ENCODE results near the gene LRRC28.
A peak's percentile ranks its signal among the peaks of the same experiment; 100 is the strongest.

Gene LRRC28

DNA sequence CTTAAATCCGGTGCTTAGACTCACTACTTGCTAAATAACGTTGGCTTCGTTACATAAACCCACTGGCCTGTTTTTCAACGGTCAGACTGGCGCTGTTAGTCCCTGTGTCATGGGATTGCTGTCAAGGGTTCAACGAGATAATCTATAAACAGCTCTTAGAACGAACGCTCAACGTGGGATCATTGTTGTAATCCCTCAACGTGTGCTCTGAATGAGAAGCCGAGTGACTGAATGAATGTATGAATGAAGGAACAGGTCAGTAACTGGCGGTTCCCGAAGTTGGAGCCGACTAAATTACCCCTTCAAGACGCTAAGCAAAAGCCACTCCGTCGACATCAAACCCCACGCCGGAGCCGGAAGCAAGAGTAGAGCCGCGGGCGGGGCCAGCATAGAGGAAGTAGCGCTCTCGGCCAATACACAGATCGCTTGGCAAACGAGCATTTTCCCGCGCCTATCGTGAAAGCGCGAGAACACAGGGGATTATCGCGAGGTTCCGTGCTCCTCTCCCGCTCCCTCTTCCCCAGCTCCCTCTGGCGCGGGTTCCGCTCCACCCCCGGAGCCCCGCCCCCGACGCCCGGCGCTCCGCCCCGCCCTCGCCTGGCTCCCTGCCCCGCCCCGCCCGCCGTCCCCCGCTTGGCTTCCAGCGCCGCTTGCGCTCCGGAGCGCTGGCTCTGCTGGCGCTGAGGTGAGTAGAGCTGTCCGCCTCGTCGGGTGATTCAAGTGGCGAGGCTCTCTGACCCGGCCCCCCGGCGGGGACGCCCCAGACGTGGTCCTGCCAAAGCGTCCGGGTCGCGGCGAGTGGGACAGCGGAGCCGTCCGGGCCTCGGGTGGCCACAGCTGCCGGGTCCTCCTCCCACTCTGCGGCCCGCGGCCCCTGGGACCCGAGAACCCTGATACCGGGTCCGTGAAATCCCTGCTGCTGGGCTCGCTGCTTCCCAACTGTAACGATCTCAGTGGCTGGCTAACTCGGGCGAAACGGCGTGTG lies at the start of gene LRRC28 (continued):
- TF ChIP-seq, protein P1, sequence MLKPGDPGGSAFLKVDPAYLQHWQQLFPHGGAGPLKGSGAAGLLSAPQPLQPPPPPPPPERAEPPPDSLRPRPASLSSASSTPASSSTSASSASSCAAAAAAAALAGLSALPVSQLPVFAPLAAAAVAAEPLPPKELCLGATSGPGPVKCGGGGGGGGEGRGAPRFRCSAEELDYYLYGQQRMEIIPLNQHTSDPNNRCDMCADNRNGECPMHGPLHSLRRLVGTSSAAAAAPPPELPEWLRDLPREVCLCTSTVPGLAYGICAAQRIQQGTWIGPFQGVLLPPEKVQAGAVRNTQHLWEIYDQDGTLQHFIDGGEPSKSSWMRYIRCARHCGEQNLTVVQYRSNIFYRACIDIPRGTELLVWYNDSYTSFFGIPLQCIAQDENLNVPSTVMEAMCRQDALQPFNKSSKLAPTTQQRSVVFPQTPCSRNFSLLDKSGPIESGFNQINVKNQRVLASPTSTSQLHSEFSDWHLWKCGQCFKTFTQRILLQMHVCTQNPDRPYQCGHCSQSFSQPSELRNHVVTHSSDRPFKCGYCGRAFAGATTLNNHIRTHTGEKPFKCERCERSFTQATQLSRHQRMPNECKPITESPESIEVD (tag by site-specific recombination; IDR thresholded peaks at IDR 0.05), result no peak
- TF ChIP-seq ZNF24 (tag by site-specific recombination; IDR thresholded peaks at IDR 0.05) (peak; percentile 94), ZNF768 (tag by site-specific recombination; IDR thresholded peaks at IDR 0.05) (no peak), SCRT2 (tag by site-specific recombination; IDR thresholded peaks at IDR 0.05) (peak; percentile 40; the same call in 1 of the 2 replicates), ZSCAN30 (tag by site-specific recombination; IDR thresholded peaks at IDR 0.05) (peak; percentile 83), ZNF776 (tag by site-specific recombination; IDR thresholded peaks at IDR 0.05; ENCODE audit: borderline replicate concordance) (no peak), ZNF132 (tag by site-specific recombination; IDR thresholded peaks at IDR 0.05; ENCODE audit: borderline replicate concordance) (no peak), ZNF155 (tag by site-specific recombination; IDR thresholded peaks at IDR 0.05) (no peak), ZNF335 (tag by site-specific recombination; conservative IDR thresholded peaks at IDR 0.05) (peak; percentile 62; the same call in 1 of the 2 replicates), REPIN1 (tag by site-specific recombination; IDR thresholded peaks at IDR 0.05; ENCODE audit: low read depth) (no peak), SETDB1 (IDR thresholded peaks at IDR 0.05; ENCODE audit: insufficient read length, low read length) (no peak), ZNF843 (tag by site-specific recombination; IDR thresholded peaks at IDR 0.05) (peak; percentile 62), ZNF560 (tag by site-specific recombination; IDR thresholded peaks at IDR 0.05; ENCODE audit: borderline replicate concordance) (no peak), ZNF521 (tag by site-specific recombination; IDR thresholded peaks at IDR 0.05) (no peak), ZBTB48 (tag by site-specific recombination; IDR thresholded peaks at IDR 0.05) (peak; percentile 61; the same call in 1 of the 2 replicates), ZNF777 (tag by site-specific recombination; IDR thresholded peaks at IDR 0.05; ENCODE audit: borderline replicate concordance) (no peak), SP7 (tag by site-specific recombination; IDR thresholded peaks at IDR 0.05) (peak; percentile 33), ZFP69B (tag by site-specific recombination; IDR thresholded peaks at IDR 0.05) (0 out of 2 replicates have a peak, but pooled peaks have one; percentile 48), ZXDB (tag by site-specific recombination; IDR thresholded peaks at IDR 0.05) (peak; percentile 82), ZNF664 (tag by site-specific recombination; IDR thresholded peaks at IDR 0.05) (no peak), ZNF596 (tag by site-specific recombination; IDR thresholded peaks at IDR 0.05) (no peak; the same call in none of the 2 replicates)
- TF ChIP-seq, protein P2, sequence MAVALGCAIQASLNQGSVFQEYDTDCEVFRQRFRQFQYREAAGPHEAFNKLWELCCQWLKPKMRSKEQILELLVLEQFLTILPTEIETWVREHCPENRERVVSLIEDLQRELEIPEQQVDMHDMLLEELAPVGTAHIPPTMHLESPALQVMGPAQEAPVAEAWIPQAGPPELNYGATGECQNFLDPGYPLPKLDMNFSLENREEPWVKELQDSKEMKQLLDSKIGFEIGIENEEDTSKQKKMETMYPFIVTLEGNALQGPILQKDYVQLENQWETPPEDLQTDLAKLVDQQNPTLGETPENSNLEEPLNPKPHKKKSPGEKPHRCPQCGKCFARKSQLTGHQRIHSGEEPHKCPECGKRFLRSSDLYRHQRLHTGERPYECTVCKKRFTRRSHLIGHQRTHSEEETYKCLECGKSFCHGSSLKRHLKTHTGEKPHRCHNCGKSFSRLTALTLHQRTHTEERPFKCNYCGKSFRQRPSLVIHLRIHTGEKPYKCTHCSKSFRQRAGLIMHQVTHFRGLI (tag by site-specific recombination; IDR thresholded peaks at IDR 0.05), result no peak
- TF ChIP-seq, protein P3, sequence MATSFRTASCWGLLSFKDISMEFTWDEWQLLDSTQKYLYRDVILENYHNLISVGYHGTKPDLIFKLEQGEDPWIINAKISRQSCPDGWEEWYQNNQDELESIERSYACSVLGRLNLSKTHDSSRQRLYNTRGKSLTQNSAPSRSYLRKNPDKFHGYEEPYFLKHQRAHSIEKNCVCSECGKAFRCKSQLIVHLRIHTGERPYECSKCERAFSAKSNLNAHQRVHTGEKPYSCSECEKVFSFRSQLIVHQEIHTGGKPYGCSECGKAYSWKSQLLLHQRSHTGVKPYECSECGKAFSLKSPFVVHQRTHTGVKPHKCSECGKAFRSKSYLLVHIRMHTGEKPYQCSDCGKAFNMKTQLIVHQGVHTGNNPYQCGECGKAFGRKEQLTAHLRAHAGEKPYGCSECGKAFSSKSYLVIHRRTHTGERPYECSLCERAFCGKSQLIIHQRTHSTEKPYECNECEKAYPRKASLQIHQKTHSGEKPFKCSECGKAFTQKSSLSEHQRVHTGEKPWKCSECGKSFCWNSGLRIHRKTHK (tag by site-specific recombination; IDR thresholded peaks at IDR 0.05), result no peak
- TF ChIP-seq, protein P4, sequence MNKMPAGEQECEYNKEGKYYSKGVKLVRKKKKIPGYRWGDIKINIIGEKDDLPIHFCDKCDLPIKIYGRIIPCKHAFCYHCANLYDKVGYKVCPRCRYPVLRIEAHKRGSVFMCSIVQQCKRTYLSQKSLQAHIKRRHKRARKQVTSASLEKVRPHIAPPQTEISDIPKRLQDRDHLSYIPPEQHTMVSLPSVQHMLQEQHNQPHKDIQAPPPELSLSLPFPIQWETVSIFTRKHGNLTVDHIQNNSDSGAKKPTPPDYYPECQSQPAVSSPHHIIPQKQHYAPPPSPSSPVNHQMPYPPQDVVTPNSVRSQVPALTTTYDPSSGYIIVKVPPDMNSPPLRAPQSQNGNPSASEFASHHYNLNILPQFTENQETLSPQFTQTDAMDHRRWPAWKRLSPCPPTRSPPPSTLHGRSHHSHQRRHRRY (tag by site-specific recombination; IDR thresholded peaks at IDR 0.05), result no peak
- TF ChIP-seq, protein P5, sequence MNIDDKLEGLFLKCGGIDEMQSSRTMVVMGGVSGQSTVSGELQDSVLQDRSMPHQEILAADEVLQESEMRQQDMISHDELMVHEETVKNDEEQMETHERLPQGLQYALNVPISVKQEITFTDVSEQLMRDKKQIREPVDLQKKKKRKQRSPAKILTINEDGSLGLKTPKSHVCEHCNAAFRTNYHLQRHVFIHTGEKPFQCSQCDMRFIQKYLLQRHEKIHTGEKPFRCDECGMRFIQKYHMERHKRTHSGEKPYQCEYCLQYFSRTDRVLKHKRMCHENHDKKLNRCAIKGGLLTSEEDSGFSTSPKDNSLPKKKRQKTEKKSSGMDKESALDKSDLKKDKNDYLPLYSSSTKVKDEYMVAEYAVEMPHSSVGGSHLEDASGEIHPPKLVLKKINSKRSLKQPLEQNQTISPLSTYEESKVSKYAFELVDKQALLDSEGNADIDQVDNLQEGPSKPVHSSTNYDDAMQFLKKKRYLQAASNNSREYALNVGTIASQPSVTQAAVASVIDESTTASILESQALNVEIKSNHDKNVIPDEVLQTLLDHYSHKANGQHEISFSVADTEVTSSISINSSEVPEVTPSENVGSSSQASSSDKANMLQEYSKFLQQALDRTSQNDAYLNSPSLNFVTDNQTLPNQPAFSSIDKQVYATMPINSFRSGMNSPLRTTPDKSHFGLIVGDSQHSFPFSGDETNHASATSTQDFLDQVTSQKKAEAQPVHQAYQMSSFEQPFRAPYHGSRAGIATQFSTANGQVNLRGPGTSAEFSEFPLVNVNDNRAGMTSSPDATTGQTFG (tag by site-specific recombination; IDR thresholded peaks at IDR 0.05; ENCODE audit: borderline replicate concordance), result no peak
- TF ChIP-seq, protein P6, sequence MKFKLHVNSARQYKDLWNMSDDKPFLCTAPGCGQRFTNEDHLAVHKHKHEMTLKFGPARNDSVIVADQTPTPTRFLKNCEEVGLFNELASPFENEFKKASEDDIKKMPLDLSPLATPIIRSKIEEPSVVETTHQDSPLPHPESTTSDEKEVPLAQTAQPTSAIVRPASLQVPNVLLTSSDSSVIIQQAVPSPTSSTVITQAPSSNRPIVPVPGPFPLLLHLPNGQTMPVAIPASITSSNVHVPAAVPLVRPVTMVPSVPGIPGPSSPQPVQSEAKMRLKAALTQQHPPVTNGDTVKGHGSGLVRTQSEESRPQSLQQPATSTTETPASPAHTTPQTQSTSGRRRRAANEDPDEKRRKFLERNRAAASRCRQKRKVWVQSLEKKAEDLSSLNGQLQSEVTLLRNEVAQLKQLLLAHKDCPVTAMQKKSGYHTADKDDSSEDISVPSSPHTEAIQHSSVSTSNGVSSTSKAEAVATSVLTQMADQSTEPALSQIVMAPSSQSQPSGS (tag by site-specific recombination; IDR thresholded peaks at IDR 0.05; ENCODE audit: low read depth), result no peak
- TF ChIP-seq, protein P7, sequence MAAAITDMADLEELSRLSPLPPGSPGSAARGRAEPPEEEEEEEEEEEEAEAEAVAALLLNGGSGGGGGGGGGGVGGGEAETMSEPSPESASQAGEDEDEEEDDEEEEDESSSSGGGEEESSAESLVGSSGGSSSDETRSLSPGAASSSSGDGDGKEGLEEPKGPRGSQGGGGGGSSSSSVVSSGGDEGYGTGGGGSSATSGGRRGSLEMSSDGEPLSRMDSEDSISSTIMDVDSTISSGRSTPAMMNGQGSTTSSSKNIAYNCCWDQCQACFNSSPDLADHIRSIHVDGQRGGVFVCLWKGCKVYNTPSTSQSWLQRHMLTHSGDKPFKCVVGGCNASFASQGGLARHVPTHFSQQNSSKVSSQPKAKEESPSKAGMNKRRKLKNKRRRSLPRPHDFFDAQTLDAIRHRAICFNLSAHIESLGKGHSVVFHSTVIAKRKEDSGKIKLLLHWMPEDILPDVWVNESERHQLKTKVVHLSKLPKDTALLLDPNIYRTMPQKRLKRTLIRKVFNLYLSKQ (tag by site-specific recombination; IDR thresholded peaks at IDR 0.05; ENCODE audit: borderline replicate concordance), result no peak
